GM18858 (cell line): Measurements from ENCODE around the gene MXI1.

Source experiments
- ATAC-seq: cut with Tn5 transposase; IDR thresholded peaks from one replicate; pipeline ENCODE4 v1.9.1; 2021; ENCODE audit not compliant: unreplicated experiment

MXI1 gene

DNA sequence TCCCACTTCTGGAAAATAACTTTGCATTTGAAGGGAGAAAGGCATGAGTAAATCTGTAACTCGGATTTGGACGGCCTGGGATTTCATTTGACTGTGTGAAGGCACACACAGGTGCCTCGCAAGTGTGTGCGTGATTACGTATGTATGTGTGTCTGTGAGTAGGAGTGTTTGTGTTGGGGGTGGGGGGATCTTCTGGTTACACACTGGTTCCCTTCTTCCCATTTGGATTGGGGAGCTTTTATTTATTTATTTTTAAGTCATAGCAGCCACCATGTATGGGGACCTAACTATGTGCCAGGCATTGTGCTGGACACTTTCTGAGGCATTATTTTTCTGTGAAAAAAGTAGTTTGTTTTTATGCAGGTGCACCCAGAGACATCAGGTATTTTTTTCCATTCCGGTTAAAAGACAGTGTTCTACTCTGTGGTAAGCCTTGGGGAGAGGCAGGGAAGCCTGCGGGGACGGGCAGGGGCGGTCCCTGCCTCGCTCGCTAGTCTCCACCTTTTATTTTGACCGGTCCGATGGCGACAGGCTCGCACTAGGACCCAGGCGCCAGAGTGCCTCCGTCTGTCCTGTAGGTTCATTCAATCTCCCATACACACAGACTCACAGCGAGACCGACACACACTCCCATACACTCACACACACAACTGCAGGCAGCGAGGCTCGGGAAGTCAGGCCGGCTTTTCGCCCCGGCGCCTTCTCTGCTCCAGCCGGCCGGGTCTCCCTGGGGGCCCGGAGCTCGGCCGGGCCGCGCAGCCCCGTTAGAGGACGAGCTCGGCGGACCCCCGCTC, at the start of gene MXI1:
Gene MXI1, plus strand, starts transcription at position 595 of the 794 bp plus-strand sequence. CDS start 204 bp downstream, outside the sequence.
- peak; percentile 60 for ATAC-seq

DNA sequence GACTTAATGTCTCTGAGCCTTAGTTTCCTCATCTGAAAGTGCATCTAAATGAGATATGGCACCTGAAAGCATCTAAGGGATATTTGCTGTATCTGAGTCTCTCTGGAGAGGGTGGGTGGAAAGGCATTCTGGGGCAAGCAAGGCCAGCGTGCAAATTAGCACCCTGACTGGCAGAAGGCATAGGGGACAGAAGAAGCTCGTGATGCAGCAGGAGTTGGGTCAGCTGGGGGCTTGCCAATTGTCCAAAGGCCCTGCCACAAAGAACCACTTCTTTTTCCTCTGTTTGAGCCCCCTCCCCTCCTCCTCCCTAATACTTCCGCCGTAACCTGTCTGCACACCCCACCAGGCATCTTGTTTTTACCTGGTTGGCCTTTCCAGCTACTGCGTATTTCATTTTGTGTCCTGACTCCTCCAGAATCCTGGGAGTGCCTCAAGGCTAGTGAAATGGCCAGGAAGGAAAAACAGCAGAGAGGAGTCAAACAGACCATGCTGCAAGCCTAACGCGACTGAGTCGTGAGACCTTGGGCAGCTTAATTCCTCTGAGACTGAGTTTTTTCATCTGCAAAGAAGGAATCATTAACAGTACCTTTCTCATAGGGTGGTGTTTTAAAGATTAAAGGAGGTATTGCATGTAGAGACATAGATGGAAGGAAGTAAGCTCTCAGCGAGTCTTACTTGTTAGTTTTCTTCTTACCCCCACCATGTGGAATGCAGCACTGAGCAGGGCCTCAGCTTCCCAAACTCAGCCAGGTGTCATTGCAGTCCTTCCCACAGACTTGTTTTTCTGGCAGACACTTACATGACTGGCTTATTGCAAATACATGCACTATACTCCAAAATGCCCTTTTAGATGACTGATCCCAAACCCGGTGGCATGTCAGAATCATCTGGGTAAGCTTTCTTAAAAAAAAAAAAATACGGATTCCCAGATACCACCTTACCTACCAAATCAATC, 49.1 kb upstream of the MXI1 start:
- no peak for ATAC-seq

DNA sequence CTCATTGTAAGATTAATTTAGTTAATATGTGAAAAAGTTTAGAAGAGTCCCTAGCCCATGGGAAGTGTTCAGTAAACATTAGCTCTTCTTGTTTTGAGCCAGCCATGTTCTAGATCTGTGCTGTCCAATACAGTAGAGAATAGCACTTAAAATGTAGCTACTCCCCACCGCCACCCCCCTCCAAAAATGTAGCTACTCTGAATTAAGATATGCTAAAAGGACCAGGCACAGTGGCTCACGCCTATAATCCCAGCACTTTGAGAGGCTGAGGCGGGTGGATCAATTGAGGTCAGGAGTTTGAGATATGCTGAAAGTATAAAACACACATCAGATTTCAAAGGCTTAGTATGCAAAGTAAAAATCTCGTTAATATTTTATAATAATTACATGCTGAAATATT, 47.3 kb upstream of the MXI1 start:
- no peak for ATAC-seq

DNA sequence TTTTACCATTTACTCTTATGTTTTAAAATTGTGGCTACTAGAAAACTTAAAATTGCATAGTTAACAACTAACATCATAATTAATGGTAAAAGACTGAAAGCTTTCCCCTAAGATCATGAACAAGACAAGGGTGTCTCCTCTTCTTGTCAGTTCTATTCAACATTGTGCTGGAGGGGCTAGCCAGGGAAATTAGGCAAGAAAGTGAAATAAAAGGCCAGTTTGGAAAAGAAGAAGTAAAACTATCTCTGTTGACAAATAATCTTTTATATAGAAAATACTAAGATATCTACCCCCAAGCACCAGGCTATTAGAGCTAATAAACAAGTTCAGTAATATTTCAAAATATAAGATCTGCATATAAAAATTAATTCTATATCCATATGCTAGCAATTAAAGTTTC, 46.9 kb upstream of the MXI1 start:
- no peak for ATAC-seq

DNA sequence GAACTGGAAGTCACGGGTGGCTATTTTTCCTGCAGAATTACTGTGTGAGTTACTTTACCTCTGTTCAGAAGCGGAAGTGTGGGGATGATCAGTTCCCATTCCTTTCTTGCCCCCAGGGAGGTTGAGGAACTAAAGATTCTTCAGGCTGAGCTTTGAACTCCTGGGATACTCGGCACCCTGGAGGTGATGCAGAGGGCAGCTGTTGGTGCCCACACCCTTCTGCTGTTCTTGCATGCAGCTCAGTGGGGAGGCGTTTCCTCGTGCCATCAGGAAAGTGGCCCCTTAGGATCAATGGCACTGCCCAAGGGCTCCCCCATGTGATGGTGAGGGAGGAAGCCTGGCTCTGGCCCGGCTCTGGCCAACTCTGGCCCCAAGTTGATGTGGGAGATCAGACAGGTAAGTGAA, 44.7 kb upstream of the MXI1 start:
- ATAC-seq = no peak

DNA sequence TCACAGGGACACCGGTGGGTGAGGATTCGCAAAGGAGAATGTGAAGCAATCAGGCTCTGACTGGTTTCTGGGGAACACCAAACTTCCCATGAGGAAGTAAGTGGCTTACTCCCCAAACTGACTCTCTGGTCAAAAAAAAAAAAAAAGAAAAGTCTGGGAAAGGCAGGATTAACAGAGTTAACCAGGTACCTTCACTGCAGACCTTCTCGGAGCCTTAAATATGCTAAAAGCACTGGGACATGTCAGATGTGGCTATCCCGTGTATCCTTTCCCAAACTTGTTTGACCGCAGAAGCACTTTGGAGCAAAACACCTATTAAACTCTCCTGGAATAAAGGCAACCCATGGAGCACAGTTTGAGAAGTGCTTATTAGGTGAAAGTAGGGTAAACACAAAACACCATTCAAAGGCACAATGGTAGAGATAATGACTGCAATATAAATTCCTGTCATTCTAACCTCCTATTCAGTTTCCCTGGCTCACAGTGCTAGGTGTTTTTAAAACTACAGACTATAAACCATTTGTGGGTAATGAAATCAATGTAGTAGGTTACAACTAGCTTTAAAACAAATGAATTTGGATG, 44.1 kb upstream of the MXI1 start:
- ATAC-seq = no peak

DNA sequence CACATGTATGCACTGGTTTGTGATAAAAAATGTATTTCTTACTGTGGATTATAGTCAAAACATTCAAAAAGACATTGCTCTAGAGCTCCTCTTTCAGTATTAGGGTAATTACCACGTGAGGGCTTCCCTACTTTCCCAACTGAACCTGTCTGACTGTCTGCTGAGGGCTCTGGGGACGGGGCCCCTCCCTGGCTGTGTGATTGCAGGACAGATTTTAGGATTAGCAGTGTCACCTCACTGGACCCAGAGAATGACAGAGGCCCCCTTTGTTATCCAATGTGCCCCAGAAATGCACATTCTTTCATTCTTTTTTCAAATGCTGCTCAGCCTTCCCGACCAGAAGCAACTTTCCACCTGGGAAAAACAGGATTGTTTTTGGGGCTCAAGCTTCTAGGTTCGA, 43.6 kb upstream of the MXI1 start:
- no peak for ATAC-seq

DNA sequence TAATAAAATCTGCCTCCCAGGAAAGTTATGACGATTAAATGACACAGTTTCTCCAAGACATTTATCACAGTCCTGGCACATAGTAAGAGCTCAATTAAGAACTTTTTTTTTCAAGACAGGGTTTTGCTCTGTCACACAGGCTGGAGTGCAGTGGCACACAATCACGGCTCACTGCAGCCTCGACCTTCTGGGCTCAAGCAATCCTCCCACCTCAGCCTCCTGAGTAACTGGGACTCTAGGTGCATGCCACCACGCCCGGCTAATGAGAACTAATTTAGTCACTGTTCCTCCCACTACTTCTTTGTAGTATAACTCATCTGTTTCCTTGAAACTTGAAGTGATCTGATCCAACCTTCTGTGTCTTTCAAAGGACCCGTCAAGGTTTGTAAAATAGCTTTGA, 42.2 kb upstream of the MXI1 start:
- no peak for ATAC-seq

DNA sequence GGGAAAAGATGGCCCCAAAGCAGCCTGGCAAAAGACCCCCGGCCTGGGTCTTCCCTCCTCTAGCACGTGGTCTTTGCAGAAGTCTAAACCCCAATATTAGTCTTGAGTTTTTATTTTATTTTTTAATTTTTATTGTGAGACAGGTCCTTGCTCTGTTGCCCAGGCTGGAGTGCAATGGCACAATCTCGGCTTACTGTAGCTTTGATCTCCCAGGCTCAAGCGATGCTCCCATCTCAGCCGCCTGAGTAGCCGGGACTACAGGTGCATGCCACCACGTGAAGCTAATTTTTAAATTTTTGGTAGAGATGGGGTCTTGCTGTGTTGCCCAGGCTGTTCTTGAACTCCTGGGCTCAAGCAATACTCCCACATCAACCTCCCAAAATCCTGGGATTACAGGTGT, 40.3 kb upstream of the MXI1 start:
- no peak for ATAC-seq

DNA sequence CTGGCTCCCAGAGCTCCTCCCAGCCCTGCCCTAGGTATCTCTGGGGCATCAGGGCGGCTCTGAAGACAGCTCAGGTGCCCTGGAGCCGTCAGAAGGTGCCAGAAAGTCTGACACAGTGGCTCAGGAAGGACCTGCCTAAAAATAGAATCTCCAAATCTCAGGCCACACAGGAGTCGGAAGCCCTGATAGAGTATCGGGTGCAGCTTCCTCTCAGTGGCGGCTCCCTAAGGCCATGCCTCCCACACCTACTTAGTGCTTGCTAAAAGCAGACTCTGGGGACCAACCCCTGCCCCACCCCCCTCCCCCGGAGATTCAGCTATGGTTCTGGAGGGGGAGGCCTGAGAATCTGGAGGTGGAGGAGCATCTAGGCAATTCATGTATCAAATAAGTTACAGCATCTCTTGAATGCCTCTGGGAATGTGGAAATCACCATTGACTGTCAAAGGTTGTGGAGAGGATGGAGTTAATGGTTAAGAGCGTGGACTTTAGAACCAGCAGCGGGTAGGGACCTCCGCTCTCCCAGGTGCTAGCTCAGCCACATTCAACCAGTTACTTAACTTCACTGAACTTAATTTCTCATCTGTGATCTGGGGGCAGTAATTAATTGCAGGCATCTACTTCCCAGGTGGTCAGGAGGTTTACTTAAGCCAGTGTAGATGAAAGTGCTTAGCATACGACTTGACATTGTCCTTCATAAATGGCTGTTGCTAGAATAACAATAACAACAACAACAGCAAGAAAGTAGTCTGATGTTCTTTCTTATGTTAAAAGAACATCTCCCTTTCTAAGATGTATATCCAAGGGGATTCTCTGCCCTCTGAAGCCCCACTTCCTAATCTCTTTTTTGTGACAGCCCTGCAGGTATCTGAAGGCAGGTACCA, 38.6 kb upstream of the MXI1 start:
- ATAC-seq = no peak

DNA sequence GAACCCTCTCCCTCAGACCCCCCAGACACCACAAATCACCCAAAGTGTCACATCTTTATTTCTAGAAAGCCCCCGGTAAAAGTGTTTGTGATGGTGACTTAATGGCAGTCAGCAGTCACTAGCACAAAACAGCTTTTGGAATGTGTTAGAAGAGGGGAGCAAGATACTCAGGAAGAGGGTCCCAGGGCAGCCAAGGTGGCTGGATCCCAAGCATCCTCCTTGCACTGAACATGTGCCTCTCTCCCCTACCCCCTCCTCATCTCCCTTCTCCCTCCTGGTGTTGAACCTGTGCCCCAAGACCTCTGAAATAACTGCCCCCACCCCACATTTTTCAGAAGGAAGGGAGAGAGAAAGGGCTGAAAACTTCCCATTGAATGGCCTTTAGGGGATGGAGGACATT, 37.8 kb upstream of the MXI1 start:
- no peak for ATAC-seq

DNA sequence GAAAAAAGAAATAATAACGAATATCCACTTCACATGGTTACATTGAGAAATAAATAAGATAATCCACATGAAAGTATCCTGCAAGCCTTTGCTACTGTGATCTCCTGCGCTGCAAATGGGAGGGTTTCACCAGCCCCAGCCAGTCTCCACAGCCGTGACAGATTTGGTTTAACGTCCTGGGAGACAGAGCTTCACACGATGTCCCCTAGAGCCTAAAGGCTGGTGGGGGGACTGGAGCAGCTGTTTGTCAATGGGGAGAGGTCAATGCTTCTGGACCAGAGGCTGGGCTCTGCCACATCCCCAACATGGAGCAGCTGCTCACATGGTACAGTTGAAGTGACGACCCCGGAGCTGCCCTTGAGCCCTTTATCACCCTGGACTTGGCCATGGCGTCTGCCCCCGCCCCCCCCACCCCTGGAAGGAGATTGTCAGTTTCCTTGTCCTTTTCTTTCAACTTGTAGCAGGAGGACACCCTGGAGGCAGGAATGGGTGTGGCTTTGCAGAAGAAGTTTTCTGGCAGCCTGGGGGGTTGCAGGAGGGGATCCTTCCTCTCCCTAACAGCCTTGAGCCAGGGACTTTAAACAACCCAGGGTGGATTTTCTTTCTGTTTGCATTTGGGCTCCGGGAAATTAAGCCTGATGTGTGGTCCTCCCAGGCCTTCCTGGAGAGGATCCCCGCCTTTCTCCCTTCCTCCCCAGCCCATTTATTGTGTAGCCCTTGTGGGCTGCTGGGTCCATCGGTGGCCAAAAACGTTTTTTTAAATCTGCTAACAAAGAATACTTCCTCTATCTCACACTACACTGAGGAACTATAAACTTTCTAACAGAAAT, 37.0 kb upstream of the MXI1 start:
- ATAC-seq = no peak

DNA sequence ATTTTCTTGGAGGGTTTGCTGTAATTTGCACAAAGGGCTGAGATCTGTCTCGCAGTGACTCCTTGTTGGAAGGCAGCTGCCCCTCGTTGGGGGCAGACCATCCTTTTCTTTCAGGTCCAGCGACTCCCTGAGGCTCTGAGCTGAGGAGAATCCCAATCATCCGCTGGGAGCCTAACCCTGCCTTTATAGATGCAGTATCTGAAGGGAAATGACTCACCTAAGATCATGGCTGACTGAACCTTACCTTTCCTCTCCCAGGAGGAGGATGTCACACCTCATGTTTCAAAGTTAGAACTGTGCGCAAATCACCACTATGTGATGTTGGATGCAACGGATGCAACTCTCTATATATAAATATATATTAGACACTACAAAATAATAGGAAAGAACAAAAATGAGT, 36.4 kb upstream of the MXI1 start:
- ATAC-seq = no peak

DNA sequence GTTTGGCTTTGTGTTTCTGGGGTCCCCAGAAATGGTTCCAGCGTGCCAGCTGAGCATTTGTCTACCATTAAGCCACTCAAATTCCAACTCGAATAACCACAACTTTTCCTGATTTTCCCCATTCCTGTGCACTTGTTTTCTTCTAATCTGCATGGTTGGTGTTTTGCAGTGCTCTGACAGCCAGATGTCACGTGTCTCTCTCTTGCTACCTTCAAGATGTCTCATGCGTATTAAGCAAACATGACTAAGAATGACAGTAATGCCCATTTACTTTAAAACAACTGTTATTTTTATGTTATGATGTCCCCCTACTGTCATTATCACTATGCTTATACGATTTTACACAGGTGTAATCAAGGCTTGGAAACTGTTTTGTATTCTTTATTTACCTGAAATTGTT, 35.2 kb upstream of the MXI1 start:
- no peak for ATAC-seq

DNA sequence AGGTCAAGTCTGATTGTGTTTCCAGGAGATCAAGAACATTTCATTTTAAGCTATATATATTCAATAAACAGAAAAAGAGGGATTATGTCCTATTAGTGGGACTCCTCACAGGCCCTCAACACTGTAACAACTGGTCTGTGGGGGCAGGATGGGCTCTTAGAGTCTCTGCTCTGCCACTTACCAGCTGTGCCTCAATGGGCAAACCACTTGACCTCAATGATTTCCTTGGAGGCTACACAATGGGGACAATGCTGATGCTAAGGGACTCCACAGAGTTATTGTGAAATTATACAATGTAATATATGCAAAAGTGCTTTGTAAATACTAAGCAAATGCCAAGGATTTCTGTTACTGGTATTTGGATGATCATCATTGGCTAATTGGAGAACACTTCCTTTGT, 33.2 kb upstream of the MXI1 start:
- ATAC-seq = no peak

DNA sequence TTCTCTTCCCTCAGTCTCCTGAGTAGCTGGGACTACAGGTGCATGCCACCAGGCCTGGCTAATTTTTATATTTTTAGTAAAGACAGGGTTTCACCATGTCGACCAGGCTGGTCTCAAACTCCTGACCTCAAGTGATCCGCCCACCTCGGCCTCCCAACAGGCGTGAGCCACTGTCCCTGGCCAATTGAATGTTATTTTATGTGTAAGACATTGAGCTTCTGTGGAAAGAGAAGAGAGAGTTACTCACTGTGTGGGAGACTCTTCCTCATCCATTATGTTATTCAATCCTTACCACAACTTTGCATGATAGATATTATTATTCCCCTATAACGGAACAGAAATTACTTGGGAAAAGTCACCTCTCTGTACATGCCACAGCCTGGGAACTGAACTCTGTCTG, 32.6 kb upstream of the MXI1 start:
- ATAC-seq = no peak

DNA sequence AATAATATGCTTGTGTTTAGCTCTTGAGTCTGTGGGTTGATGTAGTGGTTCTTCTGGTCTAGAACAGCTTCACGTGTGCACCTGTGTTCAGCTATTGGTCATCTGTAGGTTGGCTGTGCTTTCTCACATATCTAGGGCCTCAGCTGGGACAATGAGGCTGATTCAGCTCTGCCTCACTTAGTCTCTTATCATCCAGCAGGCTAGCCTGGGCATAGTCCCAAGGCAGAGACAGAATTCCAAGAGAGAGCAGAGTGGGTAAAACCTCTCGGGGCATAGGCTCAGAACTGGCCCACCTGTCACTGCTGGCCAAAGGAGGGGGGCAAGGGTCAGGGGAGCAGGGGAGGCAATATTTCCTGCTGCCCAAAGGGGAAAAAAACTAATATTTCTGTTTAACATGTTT, 32.0 kb upstream of the MXI1 start:
- ATAC-seq = no peak

DNA sequence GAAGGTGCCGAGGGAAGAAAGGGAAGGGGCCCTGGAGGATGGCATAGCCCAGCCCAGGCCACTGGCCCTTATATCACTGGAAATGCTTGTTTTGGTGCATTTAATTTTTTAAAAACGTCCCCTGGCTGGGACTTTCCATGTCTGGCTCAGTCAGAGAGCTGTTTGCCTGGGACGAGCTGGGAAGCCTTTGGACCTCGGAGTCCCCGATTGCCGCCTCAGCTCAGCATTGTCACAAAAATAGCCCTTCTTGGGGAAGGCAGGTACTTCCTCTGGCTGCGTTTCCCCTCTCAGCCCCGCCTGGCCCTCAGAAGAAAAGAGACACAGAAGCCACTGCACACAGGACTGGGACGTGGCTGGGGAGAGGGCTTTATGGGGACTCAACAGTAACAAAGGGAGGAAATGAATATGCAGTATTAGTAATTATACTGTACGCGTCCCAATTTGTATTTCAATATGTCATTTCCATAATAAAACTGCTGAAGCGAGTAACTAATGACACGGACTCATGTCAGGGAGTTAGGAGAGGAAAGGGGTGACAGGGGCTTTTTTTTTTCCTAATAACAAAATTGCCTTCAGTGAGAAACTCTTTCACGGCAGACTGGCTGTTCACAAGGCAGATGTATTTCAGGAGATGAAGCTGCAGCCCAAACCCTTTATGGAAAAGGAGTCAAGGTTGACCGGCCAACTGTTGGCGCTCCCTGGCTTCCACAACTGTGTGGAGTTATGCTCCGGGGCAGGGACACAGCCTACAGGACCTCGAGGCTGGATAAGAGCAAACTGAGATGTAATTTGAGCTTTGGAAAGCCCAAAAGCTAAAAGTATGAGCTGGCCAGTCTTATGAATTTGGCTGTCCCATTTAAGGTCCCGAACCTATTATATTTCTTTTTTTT, 31.0 kb upstream of the MXI1 start:
- ATAC-seq = no peak

DNA sequence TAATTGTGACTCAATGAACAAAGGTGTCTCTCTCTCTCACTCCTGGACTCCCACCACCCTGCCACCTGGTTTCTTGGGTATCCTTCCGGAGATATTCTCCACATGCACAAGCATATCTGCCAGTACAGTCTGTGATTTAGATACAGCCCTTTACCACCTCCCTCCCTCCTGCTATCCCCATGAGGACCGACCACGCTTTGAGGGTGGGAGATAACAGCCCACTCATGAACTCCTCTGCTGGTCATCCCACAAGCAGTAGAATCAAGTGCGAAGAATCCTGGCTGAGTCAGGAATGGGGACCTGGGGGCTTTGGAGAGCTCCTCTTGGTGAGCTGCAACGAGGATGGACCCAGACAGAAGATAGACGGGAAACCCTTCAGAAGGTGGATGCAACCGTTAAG, 28.2 kb upstream of the MXI1 start:
- ATAC-seq = no peak
